TTC549 (cell line): ENCODE measurements around the gene CSRP3.

Experiments used
- FAIRE-seq: peaks from 2 replicates; lab custom pipeline; 2012; peaks lifted over from hg19 to GRCh38; lab: Jason Lieb, UNC

CSRP3 gene

DNA sequence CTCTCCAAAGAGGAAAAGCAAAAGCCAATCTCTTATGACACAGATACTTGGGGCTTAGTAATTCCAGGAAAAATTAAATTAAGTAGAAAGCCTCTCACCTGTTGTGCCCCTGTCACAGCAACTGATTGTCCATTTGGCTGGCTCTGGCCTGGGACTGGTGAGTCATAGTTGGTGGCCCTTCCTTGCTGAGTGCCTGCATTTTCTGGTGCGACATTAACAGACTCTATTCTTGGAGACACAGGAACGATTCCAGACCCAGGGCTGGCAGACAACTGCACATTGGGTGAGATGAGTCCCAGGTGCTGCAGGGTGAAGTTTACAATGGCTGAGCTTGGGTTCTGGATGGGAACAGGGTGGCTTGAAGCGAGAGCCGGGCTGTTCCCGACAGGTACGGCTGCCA, 23.3 kb upstream of the CSRP3 start:
- FAIRE-seq: no peak

DNA sequence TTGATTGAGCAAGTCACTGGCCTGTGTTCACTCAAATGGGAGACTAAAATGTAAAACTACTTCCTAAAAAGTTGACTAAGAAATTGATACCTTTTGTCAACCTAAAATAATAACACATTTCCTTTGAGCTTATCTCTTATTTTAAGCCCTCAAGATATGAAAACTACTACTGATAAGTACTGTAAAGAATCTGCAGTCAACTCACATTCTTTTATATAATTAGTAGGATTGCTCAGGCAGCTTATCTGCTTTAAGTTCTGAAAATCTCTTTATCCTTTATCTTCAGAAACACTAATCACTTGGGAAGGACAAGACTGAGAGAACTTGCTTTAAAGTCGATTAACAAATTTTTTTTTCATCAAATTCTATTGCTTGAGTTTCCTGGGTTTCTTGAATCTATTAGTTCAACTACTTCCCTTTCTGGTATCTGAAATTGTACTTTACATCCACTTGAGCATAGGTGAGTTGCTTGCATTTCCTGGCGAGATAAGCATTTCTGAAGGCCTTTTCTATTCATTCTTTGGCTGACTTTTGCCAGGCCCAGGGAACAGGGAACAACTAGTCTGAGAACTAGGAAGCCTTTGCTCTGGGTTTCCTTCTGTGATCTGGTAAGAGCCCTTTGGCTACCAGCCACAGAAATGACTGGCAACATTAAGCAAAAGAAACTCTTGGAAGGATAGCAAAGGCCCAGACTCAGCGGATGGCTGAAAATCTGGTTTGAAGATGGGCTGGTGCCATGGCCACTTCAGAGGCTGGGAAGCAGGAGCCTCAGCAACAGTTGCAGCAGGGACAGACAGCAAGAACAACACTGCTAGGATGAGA, 19.3 kb upstream of the CSRP3 start:
- no peak for FAIRE-seq

DNA sequence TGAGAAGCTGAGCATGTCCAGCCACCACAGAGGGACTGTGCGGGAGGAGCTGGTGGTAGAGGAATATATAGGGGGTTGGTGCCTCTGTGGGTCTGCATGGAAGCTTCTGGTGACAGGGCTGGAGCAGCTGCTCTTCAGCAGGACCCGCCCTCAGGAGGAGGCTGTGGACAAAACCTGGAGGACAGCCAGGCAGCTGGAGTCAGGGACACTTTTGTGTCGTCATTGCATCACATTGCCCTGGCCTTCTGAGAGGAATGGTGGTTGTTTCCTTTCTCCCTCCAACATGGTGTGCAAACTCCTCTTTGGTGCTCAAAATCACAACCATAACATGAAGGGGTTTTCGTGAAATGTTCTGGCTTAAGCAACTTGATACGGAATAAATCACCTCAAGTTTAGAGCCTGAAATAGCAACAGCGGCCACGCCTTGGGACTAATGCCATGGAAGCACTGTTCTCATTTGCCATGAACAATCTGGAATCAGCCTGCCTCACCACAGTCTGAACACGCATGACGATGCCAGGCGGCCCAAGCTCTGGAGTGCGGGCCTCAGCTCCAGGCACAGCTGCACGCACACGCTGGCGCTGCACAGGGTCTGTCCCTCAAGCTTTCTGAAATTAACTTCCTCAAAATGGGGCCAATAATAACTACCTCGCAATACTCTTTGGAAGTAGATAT, 17.1 kb upstream of the CSRP3 start:
- FAIRE-seq: no peak

DNA sequence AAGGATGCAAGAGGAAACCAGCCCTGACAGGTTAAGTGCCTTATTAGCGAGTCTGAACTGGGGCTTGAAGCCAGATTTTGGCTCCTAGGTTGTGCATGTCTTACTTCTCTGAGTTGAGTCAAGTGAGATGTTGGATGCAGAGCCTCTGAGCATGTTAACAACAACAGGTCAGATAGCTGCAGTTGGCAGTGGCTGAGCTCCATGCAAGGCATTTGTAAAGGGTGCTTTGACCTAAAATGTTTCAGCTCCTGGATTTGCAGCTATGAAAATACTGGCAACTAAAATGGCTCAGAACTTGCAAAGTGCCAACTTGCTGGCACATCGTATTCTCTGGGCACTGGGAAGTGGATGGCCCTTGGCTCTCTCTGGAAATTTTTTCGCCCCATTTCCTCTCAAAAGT, 16.4 kb upstream of the CSRP3 start:
- FAIRE-seq: no peak

DNA sequence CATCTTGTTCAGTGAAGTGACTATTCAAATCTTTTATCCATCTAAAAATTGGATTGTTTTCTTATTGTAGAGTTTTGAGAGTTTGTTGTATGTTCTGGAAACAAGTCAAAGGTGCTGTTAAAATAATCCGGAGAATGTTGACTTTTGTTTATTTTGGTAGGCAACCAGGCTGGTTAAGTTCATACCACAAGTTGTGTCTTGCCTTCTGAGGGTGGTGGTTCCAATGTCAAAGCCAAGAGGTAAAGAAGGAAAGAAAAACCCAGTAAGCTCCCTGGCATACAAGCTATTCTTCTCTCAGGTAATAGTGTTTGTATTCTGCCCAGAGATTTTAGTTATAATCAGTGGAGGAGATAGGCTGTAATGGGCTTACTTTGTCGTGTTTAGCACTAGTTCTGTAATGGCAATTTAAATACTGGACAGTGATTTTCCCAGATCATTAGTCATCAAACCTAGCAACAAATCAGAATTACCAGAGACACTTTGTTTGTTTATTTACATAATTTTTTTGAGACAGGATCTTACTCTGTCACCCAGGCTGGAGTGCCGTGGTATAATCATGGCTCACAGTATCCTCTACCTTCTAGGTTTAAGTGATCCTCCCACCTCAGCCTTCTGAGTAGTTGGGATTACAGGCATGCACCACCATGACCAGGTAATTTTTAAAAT, 15.1 kb upstream of the CSRP3 start:
- FAIRE-seq: no peak

DNA sequence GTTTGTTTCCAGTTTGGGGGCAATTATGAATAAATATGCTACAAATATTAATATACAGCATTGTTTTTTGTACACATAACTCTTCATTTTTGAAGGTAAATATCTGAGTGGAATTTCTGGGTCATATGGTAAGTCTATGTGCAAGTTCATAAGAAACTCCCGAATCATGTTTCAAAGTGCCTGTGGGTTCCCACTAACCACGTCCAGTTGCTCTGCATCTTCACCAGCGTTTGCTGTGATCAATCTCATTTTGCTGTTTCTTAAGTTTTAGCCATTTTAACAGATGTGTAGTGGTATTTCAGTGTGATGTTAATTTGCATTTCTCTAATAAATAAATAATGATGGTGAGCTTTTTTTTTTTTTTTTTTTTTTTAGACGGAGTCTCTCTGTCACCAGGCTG, 14.2 kb upstream of the CSRP3 start:
- no peak for FAIRE-seq

DNA sequence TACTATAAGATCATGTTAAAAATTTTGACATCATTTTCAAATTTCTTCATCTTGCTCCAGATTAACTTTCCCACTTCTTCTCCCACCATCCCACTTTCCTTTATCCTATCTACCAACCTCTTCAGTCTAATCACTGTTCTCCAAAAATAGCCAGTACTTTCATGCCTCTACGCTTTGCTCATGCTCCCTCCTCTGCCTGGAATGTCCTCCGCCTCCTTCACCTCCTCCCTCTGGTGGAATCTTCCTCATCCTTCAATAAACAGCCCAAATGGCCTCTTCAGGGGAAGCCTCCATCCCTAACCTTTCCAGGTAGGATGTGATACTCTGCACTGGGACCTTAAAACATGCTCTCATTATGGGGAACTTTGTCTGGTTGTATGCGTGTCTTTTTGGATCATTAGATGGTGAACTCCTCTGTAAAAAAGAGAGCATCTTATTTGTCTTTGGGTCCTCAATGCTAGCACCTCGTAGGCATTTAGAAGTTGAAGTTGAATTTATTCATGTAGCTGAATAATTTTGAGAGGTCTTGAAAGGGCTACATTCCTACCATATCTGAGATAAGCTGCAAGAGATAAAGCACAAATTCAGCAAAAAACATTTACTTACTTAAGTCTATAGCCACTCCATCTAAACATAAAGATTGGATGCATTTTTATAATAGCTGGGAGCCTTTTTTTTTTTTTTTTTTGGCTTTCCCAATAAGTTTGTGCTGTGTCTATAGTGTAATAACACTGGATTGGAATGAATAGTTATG, 8.0 kb upstream of the CSRP3 start:
- FAIRE-seq: no peak

DNA sequence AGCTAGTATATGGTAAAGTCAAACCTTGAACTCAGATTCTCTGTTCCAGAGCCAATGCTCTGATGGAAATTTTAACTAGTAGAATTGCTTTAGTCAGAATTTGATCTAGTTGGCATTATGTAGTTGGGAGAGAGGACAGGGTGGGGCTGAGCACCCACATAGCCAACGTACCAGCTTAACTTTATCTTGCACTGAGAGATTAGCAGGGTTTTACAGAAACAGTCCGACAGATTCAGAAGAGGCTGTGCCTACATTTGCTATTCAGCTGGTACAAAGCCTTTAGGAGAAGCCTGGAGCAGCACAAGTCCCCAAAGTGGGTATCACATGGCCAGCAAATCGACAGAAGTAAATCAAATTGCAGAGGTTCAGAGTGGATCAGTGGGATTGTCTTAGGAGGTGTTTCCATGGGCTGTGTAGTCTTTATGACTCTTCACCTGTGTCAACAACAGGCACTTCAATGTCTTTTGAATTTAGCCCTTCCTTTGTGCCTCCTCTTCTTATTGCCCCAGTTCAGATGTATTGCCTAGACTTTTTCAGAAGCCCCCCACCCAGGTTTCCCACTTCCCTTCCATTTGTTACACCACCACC, 7.3 kb upstream of the CSRP3 start:
- FAIRE-seq: no peak

DNA sequence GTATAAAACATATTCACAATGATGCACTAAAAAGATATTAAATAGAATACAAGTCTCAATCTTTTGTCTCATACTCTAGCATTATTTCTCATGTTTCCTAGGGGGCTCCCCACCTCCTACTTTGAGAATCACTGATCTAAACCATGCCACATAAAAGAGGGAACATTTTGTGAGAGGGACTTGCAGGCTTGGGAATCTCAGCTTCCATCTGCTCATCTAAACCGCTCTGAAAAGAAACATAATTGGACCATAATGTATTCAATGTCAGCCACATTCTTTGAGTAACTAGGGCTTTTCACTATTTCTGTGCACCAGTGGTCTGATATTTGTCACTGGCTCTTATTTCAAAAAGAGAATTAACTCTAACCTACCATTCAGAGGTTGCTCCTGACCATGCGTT, 6.4 kb upstream of the CSRP3 start:
- no peak for FAIRE-seq

DNA sequence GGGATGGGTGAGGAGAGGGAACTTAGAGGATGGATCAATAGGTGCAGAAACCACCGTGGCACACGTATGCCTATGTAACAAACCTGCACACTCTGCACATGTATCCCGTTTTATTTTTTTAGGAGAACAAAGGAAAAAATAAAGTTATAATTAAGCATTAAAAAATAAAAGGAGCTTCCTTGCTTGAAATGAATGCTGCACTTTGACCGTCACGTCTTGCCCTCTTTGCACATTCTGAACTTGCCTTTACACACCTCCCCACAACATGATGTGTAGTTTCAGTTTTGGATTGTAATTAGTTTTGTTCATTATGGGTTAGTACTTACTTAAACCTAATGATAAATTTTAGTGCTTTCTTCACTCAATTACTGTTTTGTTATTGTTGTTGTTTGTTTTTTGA, 3.1 kb upstream of the CSRP3 start:
- no peak for FAIRE-seq

DNA sequence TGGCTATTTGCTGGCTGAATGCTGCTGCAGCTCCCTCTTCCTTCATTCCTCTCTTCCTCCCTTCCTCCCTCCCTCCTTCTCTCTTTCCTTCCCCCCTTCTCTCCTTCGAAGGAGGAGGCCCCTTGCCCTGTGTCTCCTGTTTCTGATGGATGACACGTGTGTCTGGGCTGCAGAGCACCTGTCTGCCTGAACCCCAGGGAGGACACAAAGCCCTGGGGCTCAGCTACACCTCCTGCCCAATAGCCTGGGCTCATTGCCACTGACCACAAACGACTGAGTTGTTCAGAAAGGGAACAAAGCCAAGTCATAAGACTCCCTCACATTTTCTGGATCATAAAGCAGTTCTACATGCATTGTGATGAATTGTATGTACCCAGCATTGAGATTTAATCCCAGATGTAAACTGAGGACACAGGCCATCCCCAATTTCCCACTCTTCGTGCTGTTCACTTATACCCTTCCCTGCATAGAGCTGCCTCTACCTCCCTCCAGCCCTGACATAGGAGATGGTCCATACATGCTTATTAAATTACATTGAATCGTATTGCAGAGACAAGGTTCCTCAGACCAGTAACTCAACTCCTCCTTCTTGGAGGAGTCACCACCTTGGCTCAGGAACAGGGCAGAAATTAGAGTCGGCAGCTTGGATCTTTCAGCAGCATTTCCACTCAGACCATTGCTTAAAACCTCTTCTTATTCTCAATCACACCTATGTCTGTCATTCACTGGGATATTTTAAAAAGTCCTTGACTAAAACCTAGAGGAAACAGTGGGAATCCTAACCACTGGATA, 1.2 kb downstream of the CSRP3 start:
- FAIRE-seq: no peak

DNA sequence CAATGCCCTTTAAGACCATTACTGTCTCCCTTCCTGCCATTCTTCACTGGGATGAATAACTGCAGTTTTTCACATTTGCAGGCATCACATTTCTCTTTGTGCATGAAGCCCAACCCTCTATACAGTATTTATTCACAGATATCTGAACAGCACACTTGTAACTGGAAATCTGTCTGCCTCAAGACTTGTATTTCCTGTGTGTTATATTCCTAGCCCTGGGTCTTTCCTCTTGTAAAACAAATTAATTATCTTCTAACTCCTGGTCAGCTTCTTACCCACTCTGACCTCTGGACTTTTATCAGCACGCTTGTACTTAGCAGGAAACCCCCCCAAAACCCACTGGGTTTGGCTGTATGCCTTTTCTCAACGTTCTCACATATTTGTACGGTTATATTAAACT, 2.0 kb downstream of the CSRP3 start:
- FAIRE-seq: no peak

DNA sequence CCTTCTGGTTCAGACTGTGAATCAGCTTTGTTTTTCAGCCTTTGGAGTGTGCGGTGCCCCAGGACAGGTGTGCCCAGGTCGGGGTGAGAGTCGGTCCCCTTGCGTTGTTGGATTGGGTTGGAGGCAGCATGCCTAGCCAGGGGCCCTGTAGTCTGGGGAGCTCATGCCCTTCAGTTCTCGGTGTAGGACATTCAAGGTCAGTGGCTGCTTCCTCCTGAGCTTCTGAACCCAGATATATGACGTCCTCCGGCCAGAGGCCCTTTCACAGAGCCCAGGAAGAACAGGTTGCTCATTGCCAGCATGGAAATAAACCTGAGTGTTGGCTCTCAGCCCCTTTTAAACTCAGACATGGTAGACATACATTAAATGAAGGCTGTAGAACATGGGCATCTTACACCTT, 2.7 kb downstream of the CSRP3 start:
- no peak for FAIRE-seq

DNA sequence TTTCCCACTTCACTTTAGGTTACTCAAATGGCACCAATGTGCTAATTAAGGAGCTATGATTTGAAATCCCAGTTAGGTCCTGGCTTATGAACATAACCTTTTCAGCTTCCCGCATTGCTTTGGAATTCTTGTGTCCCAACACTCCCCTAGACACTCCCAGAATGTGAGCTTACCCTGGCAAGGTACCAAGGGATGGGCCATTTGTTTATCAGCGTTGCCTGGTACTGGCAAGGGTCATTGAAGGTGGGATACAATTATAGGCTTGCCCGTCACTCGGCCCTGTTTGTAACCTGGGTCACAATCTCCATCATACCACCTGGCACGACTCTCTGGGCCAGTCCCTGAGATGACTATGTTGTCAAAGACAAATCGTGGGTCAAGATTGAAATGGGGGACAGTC, 5.4 kb downstream of the CSRP3 start:
- no peak for FAIRE-seq

DNA sequence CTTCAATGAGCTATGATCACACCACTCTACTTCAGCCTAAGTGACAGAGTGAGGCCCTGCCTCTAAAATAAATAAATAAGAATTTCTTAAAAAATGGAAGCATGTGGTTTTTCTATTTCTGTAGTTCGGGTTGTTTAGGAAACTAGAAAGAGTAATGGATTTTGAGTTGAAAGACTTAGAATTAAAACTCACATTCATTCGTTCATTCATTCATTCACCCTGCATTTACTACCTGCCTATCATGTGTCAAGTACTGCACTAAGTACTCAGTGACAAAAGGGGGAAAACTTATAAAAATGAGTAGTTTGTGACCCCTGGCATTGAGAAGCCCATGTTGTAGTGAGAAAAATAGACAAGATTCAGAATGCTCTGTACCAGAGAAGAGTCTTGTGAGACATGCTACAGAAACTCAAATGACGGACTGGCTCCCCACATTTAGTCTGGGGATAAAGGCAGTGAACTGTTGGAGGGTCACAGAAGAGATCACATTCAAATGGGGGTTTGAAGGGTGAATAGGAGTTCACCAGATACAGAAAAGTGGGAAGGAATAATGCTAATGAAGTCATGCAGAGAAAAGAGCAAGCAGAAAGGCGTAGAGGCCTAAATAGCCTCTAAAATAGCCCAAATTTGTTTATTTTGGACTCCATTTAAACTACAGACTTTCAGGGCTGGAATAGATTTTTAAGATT, 7.0 kb downstream of the CSRP3 start:
- no peak for FAIRE-seq

DNA sequence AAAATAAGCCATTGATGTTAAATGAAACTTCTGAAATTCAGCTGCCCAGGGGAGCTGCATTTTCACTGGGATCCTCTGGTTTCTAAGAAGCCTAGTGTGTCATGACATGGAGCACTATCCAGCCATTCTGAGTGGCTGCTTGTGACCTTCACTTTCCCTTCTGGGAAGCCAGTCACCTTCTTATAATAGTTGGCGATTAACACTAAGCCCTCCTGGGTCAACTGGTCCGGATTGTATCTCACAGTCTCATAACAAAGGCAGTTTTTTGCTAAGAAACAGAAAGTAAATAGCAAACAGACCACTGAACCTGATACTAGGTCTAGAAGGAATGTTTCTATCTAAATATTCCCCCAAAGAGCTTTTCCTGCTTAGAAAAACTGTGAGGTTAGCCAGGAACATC, 7.9 kb downstream of the CSRP3 start:
- FAIRE-seq: no peak

DNA sequence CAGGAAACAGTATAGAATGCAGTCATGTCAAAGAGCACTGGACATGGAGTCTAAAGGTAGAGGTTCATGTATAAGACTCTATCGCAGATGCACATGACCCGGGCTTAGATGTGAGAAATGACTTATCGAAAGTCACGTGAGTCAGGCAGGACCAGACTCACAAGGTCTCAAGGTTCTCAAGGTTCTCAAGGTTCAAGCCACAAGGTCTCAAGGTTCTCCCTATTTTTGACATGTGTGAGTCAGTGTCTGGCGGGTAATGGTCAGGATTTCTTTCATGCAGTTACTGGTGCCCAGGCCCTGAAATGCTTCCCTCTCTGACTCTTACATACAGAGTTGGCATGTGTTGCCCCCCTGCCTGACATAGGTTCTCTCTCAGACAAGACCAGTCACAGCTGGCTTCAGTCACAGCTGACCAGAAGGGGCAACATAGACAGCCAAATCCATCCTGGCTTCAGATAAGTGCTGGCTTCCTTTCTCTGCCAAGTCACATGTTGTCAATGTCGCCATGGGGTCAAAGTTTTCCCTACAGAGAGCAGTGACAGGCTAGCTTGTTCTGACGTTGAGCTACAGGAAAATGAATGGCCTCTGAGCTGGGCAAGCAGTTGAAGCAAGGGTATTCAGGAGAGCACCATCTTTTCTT, 10.1 kb downstream of the CSRP3 start:
- FAIRE-seq: no peak

DNA sequence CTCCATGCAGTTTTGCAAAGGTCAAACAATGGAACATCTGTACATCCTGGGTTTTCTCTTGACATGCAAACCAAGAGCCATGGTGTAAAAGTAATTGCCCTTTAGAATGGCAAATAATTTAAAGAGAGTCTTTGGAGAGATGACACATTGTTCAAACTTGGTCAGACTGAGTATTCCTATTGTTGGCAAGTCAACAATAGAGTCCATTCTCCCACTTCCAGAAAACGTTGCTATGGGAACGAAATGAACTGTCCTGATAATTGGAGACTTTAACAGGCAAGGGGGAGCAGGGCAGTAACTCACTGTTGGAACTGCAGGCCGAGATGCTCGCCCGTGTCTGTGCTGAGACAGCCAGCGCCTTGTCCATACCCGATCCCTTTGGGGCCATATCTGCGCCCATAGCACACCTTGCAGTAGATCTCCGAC, 13.9 kb downstream of the CSRP3 start:
- no peak for FAIRE-seq

DNA sequence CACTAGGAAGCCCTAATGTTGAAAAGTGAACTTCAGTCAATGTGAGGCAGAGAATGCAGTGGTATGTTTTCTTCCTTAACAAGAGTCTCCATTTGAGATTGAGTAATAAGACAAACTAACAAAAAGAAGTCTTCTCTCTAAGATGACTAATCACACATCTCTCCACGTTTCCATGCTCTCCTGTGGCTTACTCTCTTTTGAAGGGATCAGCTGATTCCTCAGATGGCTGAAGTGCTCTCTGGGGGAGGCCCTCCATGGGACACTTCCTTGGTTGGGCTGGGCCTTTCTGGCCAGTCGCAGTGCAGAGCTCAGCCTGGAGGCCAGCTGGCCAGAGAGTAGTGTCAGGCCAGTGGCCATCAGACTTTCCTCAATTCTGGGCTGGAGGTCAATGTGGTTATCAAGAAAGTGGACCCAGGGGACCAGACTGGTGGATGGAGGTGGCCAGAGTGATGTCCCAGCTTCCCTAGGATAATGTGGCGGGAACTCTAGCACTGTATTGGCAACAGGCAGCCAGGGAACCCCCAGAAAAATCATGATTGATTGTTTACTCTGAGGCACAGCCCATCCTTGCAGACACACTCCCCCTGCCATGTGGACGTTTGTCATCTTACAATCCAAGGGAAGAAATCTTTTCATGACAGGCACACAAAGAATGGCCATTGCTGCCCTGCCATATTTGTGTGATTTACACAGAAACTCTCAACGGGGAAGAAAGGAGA, 14.5 kb downstream of the CSRP3 start:
- no peak for FAIRE-seq
